H9 (cell line): ENCODE data around the gene BPIFB6. TPM values are rescaled to one million over a fixed set of nuclear protein-coding genes. Genes with fewer than 3 reads are reported as not detected.
A peak's percentile ranks its signal among the peaks of the same experiment; 100 is the strongest.

Experiments
- DNase-seq: peaks from one replicate; pipeline ENCODE4 v3.0.0-alpha.2; 2017
- H2AFZ ChIP-seq: one replicate; pipeline ENCODE4 v1.6.1; 2013; ENCODE audit warnings: mild to moderate bottlenecking, low read length, control low read depth, moderate library complexity
- H2AK5ac ChIP-seq: 2 replicates; pipeline ENCODE4 v1.6.1; 2013; ENCODE audit warnings: low read length, control low read depth, mixed read lengths; ENCODE audit not compliant: insufficient read length
- H2BK120ac ChIP-seq: one replicate; pipeline ENCODE4 v1.6.1; 2013; ENCODE audit warnings: low read depth, mild to moderate bottlenecking, low read length, control low read depth, inconsistent platforms; ENCODE audit not compliant: poor library complexity, severe bottlenecking
- H2BK12ac ChIP-seq: 2 replicates; pipeline ENCODE4 v1.6.1; 2013; ENCODE audit warnings: low read length, control low read depth, mixed read lengths, low read depth; ENCODE audit not compliant: insufficient read length
- H2BK15ac ChIP-seq: 2 replicates; pipeline ENCODE4 v1.6.1; 2013; ENCODE audit warnings: low read depth, low read length, control low read depth
- H2BK20ac ChIP-seq: one replicate; pipeline ENCODE4 v1.6.1; 2013; ENCODE audit warnings: low read depth, mild to moderate bottlenecking, low read length, control low read depth, inconsistent platforms; ENCODE audit not compliant: poor library complexity, severe bottlenecking
- H2BK5ac ChIP-seq: 2 replicates; pipeline ENCODE4 v1.6.1; 2013; ENCODE audit warnings: low read length, control low read depth, mixed read lengths; ENCODE audit not compliant: insufficient read length
- H3K14ac ChIP-seq: 2 replicates; pipeline ENCODE4 v1.6.1; 2013; ENCODE audit warnings: low read length, control low read depth; ENCODE audit not compliant: insufficient read depth
- H3K18ac ChIP-seq: 2 replicates; pipeline ENCODE4 v1.6.1; 2013; ENCODE audit warnings: low read depth, mild to moderate bottlenecking, mixed read lengths, low read length, control low read depth; ENCODE audit not compliant: insufficient read length
- H3K23ac ChIP-seq: 2 replicates; pipeline ENCODE4 v1.6.1; 2013; ENCODE audit warnings: low read length, control low read depth, mixed read lengths, low read depth; ENCODE audit not compliant: insufficient read length
- H3K23me2 ChIP-seq: 2 replicates; pipeline ENCODE4 v1.6.1; 2013; ENCODE audit warnings: low read depth, mild to moderate bottlenecking, mixed read lengths, low read length, control low read depth; ENCODE audit not compliant: insufficient read length, poor library complexity, severe bottlenecking
- H3K27ac ChIP-seq: 2 replicates; pipeline ENCODE4 v1.5.1; 2013; ENCODE audit warnings: low read length, control low read depth, mixed read lengths, low read depth; ENCODE audit not compliant: insufficient read length
- H3K27me3 ChIP-seq: 2 replicates; pipeline ENCODE4 v1.6.1; 2013; ENCODE audit warnings: low read length, control low read depth, inconsistent platforms; ENCODE audit not compliant: insufficient read depth
- H3K4ac ChIP-seq: 2 replicates; pipeline ENCODE4 v1.6.1; 2013; ENCODE audit warnings: low read depth, mild to moderate bottlenecking, control low read depth, inconsistent platforms, low read length, moderate library complexity
- H3K4me1 ChIP-seq: 2 replicates; pipeline ENCODE4 v1.6.1; 2013; ENCODE audit warnings: low read length, control low read depth, inconsistent platforms; ENCODE audit not compliant: insufficient read depth
- H3K4me2 ChIP-seq: 2 replicates; pipeline ENCODE4 v1.6.1; 2013; ENCODE audit warnings: low read length, control low read depth, mixed read lengths; ENCODE audit not compliant: insufficient read length, insufficient read depth
- H3K56ac ChIP-seq: 2 replicates; pipeline ENCODE4 v1.6.1; 2013; ENCODE audit warnings: low read depth, mild to moderate bottlenecking, mixed read lengths, low read length, control low read depth; ENCODE audit not compliant: insufficient read length
- H3K79me1 ChIP-seq: 2 replicates; pipeline ENCODE4 v1.6.1; 2013; ENCODE audit warnings: low read depth, mild to moderate bottlenecking, moderate library complexity, low read length, control low read depth, inconsistent platforms; ENCODE audit not compliant: insufficient read depth, poor library complexity, severe bottlenecking
- H3K79me2 ChIP-seq: 2 replicates; pipeline ENCODE4 v1.6.1; 2013; ENCODE audit warnings: low read length, control low read depth, inconsistent platforms; ENCODE audit not compliant: insufficient read depth
- H3K9ac ChIP-seq: 2 replicates; pipeline ENCODE4 v1.6.1; 2013; ENCODE audit warnings: low read length, control low read depth, mixed read lengths; ENCODE audit not compliant: insufficient read length; ENCODE audit errors: extremely low read depth
- H3K9me3 ChIP-seq: one replicate; pipeline ENCODE4 v1.6.1; 2013; ENCODE audit warnings: low read depth, low read length, inconsistent platforms; ENCODE audit not compliant: control insufficient read depth
- H3T11ph ChIP-seq: one replicate; pipeline ENCODE4 v1.6.1; 2013; ENCODE audit warnings: mild to moderate bottlenecking, low read length, control low read depth, inconsistent platforms
- H4K20me1 ChIP-seq: one replicate; pipeline ENCODE4 v1.6.1; 2013; ENCODE audit not compliant: control insufficient read depth, insufficient read length, insufficient read depth
- H4K5ac ChIP-seq: 2 replicates; pipeline ENCODE4 v1.6.1; 2013; ENCODE audit warnings: low read depth, mild to moderate bottlenecking, mixed read lengths, low read length, control low read depth; ENCODE audit not compliant: insufficient read length
- H4K8ac ChIP-seq: replicated peaks from 2 replicates; pipeline ENCODE4 v1.6.1; 2013; ENCODE audit warnings: low read length, control low read depth, mixed read lengths, low read depth; ENCODE audit not compliant: insufficient read length
- H4K91ac ChIP-seq: 2 replicates; pipeline ENCODE4 v1.6.1; 2013; ENCODE audit warnings: low read depth, mild to moderate bottlenecking, moderate library complexity, mixed read lengths, low read length, control low read depth; ENCODE audit not compliant: insufficient read length
- H3K27ac Mint-ChIP-seq, 3 experiments: 2 replicates in 2 of 3; 3 replicates in 1 of 3; pipeline ENCODE4 v1.8.0; 2020 to 2021; ENCODE audit warnings: mixed read lengths in 3 of 3, mild to moderate bottlenecking in 1 of 3, moderate library complexity in 1 of 3
- H3K27me3 Mint-ChIP-seq: 2 replicates; pipeline ENCODE4 v1.8.0; 2021; ENCODE audit warnings: low read depth, mild to moderate bottlenecking, moderate library complexity, mixed read lengths
- H3K36me3 Mint-ChIP-seq, 3 experiments: 2 replicates in 2 of 3; 3 replicates in 1 of 3; pipeline ENCODE4 v1.8.0; 2020 to 2021; ENCODE audit warnings: low read depth in 3 of 3, mixed read lengths in 3 of 3; ENCODE audit not compliant: insufficient read depth in 1 of 3
- H3K4me1 Mint-ChIP-seq, 2 experiments: 2 replicates each; pipeline ENCODE4 v1.8.0; 2020; ENCODE audit warnings: mixed read lengths in 2 of 2
- H3K4me3 Mint-ChIP-seq, 2 experiments: 2 replicates in 1 of 2; 3 replicates in 1 of 2; pipeline ENCODE4 v1.8.0; 2020 to 2021; ENCODE audit warnings: mild to moderate bottlenecking in 2 of 2, mixed read lengths in 2 of 2, moderate library complexity in 1 of 2
- H3K9me3 Mint-ChIP-seq, 2 experiments: 2 replicates in 1 of 2; 3 replicates in 1 of 2; pipeline ENCODE4 v1.8.0; 2020; ENCODE audit warnings: mild to moderate bottlenecking in 2 of 2, mixed read lengths in 2 of 2, moderate library complexity in 1 of 2
- WGBS: extraction: QIAGEN DNeasy Blood & Tissue Kit; methylation state at CpG from one replicate; pipeline ENCODE4 v1.1.7; 2013; ENCODE audit warnings: missing lambda C conversion rate, low lambda C conversion rate, mixed read lengths; ENCODE audit not compliant: insufficient read length; ENCODE audit errors: extremely low coverage; 5-methylcytosine and 5-hydroxymethylcytosine counted together
- total RNA-seq: library from RNA; stranded (reverse); gene quantifications from 2 replicates; pipeline ENCODE4 v1.2.1, GENCODE V29; 2021
- TF ChIP-seq, protein P1 (sequence below): fragments of 200-600 bp; sonication (generic); conservative IDR thresholded peaks from 3 replicates; pipeline ENCODE4 v1.8.0; 2021; ENCODE audit warnings: antibody characterized with exemption, mild to moderate bottlenecking

The BPIFB6 gene
- total RNA-seq, 1 experiment from 2014 or later: not detected

- no peak overlapping the region for H4K8ac ChIP-seq
- H3K4ac ChIP-seq: no peak overlapping the region
- no peak overlapping the region for H3K9ac ChIP-seq
- H2BK120ac ChIP-seq: no peak overlapping the region
- Mint-ChIP-seq H3K4me1 (peaks cover 21 to 23% of the 10 kb centered on the region in 2 experiments), H3K9me3 (no peaks in the 10 kb centered on the region), H3K4me3 (no peak overlapping the region), H3K27ac (peak overlapping the region in 2 of 3 experiments; percentile 42 to 69; a peak in 4 of 7 replicates), H3K27me3 (peaks cover 18% of the 10 kb centered on the region), H3K36me3 (no peaks in the 10 kb centered on the region)
- H3K4me2 ChIP-seq: no peak overlapping the region
- no peak overlapping the region for H3K23ac ChIP-seq
- H2AK5ac ChIP-seq: no peak overlapping the region
- no peak overlapping the region for H3K56ac ChIP-seq
- H3K14ac ChIP-seq: no peak overlapping the region
- no peak overlapping the region for H2BK5ac ChIP-seq
- no peak overlapping the region for H2BK12ac ChIP-seq
- TF ChIP-seq, protein P1, sequence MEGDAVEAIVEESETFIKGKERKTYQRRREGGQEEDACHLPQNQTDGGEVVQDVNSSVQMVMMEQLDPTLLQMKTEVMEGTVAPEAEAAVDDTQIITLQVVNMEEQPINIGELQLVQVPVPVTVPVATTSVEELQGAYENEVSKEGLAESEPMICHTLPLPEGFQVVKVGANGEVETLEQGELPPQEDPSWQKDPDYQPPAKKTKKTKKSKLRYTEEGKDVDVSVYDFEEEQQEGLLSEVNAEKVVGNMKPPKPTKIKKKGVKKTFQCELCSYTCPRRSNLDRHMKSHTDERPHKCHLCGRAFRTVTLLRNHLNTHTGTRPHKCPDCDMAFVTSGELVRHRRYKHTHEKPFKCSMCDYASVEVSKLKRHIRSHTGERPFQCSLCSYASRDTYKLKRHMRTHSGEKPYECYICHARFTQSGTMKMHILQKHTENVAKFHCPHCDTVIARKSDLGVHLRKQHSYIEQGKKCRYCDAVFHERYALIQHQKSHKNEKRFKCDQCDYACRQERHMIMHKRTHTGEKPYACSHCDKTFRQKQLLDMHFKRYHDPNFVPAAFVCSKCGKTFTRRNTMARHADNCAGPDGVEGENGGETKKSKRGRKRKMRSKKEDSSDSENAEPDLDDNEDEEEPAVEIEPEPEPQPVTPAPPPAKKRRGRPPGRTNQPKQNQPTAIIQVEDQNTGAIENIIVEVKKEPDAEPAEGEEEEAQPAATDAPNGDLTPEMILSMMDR: no peak
- no peaks in the 10 kb centered on the region for H3K9me3 ChIP-seq
- no peak overlapping the region for H2BK15ac ChIP-seq
- no CpG with 5 or more reads among the region's 10 CpGs for WGBS
- H3K79me1 ChIP-seq: no peaks in the 10 kb centered on the region
- no peaks in the 10 kb centered on the region for H3K4me1 ChIP-seq
- H3K18ac ChIP-seq: no peak overlapping the region
- no peaks in the 10 kb centered on the region for H3K27me3 ChIP-seq
- H2BK20ac ChIP-seq: no peak overlapping the region
- no peak overlapping the region for H3K27ac ChIP-seq
- H2AFZ ChIP-seq: no peak overlapping the region
- H4K5ac ChIP-seq: no peak overlapping the region
- no peaks in the 10 kb centered on the region for H3K79me2 ChIP-seq
- no peak overlapping the region for H3T11ph ChIP-seq
- no peak for DNase-seq
- H4K20me1 ChIP-seq: no peaks in the 10 kb centered on the region
- H4K91ac ChIP-seq: no peak overlapping the region
- H3K23me2 ChIP-seq: no peaks in the 10 kb centered on the region
Measured at GRCh38 chr20:33015114-33015484, 16.3 kb upstream of the BPIFB6 start.
